ENCODE measurements around the gene RNF138.
"Not testable (repeated sequence)": the region's sequence is repeated elsewhere in the genome, so short reads cannot be mapped to it uniquely, and the experiment has no call there.

RNF138 gene, protein sequence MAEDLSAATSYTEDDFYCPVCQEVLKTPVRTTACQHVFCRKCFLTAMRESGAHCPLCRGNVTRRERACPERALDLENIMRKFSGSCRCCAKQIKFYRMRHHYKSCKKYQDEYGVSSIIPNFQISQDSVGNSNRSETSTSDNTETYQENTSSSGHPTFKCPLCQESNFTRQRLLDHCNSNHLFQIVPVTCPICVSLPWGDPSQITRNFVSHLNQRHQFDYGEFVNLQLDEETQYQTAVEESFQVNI

DNA sequence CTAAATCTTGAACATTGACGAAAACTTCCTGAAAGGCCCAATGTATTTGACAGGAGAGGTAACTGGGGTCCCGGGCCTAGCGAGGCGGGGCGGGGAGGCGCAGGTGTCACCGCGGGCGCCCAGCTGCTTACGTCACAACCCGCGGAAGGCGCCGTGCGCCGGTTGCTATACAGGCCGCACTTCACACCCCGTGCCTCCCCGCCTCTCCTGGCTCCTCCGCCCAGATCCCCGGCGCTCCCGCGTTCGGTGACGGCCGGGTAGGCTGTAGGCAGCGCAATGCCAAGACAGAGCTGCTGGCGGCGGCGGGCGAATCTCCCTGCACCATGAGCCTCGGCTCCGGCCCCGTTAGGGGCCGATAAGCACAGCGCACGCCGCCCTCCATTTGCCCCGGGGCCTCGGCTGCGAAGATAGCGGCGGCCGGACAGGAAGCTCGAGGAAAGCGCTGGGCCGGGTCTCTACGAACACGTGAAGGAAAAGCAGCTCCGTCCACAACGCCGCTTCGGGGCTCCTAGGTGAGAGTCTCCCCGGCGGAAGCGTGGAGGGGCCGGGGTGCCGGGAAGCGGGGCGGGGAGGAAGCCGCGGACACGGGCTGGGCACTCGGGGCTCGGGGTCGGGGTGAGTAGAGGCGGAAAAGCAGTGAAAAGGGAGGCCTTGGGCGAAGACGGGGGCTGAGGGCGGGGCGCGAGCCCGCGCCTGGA, at the start of gene RNF138:
Gene RNF138, plus strand, starts transcription at position 151 of the 698 bp plus-strand sequence. CDS start 903 bp downstream, outside the sequence.
- DNase-seq, result peak; percentile 78

DNA sequence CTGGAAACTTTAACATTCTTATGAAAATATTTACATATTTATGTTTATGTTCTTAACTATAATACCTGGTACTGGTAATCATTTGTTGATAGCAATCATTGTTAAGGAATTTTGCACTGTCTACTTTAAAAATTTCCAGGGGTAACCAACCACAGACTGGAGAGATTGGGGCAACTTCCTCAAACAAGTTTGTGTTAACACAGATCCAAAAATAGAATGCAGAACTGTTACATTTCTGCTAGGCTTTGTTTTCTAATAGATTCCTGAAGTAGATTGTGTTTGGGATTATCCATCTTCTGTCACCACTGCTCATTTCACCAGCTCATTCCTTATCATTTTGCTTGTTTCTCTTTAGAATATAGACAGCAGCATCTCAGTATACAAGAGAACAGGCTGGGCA, 49.3 kb upstream of the RNF138 start:
- DNase-seq, result no peak

DNA sequence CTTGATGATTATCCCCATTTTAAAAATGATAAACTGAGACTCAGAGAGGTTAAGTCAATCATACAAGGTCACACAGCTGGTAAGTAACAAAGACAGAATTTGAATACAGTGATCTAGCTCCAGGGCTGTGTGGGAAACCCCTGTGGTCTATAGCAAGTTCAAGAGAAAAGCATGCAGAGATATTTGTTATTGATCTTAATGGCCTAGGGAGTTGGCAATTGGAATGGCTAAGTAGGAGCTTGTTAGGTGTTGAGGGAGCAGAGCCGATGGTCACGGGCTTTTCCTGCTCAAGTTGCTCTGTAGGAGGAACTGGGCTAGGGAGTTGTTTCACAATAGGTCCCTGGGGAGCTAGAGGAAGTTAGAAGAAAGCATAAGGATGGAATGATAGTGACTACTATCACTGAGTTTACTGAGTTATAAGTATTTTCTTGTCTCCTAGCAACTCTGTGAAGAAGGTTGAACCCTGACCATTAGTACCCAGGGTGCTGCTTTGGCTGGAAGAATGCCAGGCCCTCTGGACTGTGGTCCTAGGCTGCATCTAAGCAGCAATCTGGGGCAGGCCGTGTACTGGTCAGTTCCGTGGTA, 43.1 kb upstream of the RNF138 start:
- no peak for DNase-seq

DNA sequence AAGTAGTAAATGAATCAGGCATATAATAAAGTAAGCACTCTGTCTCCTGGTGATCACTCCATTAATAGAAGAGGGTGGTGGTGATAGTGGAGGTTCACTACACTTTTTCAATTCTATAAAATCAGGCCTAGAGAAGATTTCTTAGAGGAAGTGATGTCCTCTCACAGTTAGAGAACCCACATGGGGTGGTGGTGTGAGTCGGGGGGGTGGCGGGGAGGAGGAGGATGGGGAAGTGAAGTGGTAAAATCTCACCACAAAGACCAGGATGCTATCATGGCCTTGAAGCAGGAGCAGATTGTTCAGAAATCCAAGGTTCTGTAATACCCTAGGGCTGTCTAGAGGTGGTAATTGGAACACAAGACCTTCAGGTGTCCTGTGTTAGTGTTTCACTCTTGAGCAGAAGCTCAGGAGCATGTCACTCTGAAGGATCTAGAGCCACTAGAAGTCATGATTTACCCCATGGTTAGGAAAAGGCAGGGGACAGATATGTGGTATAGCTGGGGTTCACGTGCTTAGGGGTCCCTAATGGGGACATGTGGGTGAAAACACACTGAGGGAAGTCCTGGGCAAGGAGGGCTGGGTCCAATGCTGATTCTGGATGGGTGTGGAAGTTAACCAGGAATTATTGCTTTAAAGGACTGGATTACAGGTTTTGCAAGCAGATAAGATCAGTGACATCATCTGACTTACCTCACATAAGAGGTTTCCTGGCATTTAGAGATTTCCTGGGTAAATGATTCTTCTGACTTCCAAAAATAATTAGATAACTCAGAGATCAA, 42.1 kb upstream of the RNF138 start:
- no peak for DNase-seq

DNA sequence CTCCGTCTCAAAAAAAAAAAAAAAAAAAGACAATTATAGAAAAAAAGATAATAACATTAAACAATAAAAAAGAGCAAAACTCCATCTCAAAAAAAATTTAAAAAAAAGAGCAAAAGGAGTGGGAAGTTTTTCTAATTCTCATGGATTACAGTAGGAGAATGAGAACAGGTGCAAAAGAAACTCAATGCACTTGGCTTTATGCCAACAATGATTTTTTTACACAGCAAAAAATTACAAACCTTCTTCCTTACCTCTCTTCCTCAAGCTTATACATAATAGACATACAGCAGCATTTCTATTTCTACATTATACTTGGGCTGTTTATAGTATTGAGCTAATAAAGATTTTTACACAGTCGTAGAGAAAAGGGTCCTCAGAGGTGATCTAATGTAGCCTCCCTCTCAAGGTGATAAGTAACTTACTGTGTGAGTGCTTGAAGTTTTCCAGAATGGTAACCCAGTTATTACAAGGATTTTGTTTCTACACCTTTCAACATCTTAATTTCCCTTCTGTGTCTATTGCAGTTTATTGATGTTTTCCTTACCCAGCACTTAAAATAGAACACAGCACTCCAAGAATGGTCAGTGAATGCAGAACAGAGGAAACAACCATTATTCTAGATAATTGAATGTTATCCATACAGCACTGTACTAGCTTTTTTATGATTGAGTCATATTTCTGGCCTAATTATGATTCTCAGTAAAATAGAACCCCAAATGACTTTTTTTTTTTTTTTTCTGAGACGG, 34.9 kb upstream of the RNF138 start:
- DNase-seq, result no peak

DNA sequence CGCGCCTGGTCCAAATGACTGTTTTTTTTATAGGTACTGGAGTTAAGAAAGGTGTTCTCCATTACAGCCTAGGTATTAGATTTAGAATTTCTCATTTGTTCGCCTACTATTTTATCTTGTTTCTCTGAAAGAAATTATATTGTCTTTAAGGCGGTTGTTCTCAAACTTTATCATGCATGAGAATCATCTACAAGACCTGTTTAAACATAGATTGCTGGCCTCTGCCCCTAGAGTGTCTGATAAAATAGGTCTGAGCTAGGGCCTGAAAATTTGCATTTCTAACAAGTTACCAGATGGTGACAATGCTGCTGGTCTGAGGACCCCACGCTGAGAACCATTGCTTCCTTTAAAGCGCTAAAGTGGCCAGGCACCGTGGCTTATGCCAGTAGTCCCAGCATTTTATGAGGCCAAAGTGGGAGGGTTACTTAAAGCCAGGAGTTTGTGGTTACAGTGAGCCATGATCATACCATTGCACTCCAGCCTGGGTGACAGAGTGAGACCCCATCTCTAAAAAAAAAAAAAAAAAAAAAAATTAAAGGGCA, 34.0 kb upstream of the RNF138 start:
- DNase-seq, result no peak

DNA sequence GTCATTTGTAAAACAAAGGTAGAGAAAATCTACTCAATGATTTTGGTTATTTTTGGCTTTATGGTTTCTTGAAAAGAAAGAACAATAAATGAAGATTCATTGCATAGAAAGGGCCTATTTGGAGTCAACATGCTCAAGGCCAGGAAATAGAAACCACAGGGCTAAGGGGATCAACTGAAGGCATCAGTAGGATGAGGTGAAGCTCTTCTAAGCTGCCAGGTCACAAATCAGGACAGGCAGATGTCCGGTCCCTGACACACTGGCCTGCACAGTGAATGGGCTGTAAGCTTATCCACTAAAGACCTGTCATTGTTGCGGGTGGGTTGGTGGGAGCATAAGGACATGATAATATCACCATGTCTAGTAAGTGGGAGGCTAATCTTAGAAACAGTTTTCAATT, 31.6 kb upstream of the RNF138 start:
- no peak for DNase-seq

DNA sequence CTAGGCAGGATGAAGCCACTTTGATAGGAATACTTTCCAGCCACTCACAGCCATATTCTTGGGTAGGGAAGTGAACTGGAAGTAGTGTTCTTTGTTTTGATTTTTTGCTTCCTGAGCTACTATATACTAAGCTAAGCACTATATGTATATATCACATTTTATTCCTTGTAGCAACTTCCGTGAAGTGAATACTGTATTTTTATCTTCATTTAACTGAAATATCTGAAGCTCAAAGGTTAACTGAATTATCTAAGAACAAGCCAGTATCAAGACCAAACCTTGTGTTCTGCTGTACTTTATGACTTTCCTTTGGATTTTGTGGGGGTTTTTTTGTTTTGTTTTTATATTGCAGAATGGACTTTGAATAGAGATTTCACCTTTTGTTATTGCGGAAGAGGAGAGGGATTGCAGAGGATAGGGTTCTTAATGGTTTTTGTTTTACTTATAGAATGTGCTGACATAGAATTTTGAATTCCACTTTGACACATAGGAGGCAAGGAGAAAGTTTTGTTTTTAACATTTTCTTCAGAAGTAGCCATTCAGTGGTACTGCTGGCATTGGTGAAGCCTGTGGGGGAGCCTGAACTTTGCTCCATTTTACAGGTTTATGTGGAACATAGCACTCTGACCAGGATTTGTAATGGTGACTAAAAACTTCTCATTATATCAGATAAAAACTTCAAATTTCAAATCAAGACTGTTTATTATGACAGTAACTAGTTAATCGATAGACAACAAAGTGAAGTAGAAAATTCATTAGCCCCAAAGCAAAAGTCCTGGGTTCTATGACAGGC, 24.1 kb upstream of the RNF138 start:
- no peak for DNase-seq

DNA sequence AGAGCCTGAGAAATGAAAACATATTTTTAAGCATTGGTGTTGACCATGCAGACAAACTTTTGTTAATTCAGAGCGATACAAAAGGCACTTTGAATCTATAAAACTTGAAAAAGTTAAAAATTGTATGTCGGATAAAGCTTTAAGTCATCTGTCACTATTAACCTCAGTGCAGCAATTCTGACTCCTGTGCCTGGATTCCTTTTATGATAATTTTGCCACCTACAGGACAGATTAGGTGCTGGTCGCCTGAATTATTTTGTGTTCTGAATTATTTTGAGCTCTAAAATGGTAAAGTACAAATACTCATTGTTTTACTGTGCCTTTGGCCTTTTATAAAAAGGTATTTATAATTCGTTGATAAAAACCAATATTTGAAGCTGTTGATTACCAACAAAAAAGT, 19.4 kb upstream of the RNF138 start:
- DNase-seq, result no peak

DNA sequence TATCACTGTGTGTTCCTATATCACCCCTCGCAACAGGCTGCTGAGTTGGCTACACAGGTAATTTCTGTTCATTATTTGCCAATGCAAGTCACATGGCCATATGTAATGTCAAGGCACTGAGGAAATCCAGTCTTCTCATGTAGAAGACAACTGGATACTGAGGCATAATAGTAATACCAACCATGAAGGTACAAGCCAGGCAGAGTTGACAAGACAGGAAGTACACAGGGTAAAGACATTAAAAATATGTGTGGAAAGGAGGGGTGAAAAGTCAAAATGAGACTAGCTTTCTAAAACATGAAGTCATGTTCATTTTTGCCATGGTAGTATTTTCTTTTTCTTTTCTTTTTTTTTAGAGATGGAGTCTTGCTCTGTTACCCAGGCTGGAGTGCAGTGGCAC, 17.5 kb upstream of the RNF138 start:
- DNase-seq, result no peak

DNA sequence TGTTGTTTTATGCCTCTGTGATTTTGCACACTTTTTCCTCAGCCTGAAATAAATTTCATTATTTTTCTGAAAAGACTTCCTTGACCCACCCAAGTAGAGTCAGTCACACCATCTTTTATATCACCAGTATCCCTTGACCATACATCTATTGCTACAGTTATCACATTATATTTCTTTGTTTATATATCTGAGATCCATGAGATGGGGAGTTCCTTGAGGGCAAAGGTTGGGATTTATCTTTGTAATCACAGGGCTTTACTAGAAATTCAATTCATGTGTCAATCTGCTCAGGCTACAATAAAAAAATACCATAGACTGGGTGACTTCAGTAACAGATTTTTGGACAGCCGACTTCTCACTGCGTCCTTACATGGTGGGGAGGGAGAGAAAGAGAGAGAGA, 12.8 kb upstream of the RNF138 start:
- no peak for DNase-seq

DNA sequence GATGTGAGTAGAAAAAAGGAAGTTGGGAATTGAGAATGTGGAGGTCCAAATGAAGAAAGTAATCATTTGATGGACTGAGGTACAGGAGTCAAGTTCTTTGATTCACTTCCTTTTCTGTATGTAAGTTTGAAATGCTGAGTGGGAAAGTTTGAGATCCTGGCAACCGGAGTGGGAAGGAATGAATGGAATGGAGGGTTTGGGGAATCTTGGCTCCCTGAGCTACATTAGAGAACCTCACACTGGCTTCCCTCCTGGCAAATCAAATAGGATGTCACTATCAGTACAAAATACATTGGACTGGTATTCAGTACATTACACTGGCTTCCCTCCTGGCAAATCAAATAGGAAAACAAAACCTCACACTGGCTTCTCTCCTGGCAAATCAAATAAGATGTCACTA, 9.8 kb upstream of the RNF138 start:
- no peak for DNase-seq

DNA sequence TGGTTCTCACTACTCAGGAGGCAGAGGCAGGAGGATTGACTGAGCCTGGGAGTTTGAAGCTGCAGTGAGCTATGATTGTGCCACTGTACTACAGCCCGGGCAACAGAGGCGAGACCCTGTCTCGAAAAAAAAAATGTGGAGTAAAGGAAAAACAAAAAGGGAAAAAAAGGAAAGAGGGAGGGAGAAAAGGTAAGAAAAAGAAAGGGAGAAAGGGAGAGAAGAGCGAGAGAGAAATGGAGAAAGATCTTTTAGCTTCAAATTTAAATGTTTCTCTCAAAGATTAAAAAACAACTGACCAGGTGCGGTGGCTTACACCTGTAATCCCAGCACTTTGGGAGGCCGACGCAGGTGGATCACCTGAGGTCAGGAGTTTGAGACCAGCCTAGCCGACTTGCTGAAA, 7.9 kb upstream of the RNF138 start:
- DNase-seq, result no peak

DNA sequence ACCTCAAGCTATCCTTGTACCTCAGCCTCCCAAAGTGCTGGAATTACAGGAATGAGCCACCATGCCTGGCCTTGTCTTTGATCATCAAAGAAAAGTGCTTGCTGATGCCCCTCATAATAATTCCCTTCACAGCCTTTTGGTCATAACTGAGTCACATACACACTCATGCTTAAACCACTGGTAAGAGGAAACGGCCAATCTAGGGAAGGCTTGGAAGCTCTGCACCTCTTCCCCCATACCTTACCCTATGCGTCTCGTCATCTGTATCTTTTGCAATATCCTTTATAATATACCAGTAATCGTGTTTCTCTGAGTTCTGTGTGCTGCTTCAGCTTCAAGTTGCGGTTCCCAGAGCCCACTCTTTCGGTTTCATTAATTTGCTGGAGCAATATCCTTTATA, 4.8 kb upstream of the RNF138 start:
- no peak for DNase-seq

DNA sequence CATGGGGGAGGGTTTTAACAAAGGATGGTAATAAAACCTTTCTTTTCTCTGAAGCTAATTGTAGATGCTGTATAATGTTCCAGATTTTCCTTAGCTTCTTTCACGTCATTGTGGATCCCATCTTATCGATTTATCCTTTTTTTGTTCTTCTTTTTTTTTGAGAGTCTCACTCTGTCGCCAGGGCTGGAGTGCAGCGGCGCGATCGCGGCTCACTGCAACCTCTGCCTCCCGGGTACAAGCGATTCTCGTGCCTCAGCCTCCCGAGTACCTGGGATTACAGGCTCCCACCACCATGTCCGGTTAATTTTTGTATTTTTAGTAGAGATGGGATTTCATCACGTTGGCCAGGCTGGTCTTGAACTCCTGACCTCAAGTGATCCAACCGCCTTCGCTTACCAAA, 843 bp upstream of the RNF138 start:
- not testable (repeated sequence) for DNase-seq

DNA sequence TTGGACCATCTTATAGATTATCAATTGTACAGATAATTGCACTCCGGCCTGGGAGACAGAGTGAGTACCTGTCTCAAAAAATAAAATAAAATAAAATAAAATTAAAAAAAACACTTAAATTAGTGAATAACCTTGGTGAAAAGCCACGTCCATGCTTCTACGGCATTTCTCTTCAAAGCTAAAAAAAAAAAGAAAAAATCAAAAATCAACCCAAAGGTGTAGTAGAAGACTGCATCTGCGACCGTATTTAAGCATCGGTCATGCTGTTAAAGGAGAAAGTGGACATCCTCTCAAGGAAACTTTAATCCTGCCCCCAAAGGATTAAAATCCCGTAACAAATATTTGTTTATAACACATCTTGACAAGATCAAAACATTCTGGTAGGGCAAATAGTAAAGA, 350 bp upstream of the RNF138 start:
- no peak for DNase-seq

DNA sequence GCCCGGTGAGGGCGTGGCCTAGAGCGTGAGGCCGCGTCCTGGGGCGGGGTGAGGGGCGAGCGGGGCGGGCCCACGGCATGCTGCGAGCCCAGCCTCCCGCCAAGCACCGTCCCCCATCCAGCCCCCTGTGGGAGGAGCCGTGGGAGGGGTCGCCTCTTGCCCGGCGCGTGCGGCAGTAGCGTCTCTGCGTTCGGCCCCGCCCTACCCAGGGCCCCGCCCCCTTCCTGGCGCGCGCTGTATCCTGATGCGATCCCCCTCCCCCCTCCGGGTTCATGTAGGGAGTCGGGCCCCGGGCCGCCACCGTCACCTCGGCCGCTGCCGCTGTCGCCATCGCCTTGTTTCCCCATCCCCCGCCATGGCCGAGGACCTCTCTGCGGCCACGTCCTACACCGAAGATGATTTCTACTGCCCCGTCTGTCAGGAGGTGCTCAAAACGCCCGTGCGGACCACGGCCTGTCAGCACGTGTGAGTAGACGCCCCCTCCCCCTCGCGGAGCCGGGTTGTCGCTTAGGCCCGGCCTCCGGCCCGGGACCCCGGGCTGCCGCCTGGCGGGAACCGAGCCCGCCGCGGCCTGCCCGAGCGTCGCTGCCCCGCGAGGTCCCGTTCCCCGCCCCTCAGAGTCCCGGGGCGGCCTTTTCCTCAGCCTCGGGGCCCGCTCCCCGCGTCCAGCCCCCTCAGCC, 888 bp downstream of the RNF138 start:
- peak; percentile 99 for DNase-seq

DNA sequence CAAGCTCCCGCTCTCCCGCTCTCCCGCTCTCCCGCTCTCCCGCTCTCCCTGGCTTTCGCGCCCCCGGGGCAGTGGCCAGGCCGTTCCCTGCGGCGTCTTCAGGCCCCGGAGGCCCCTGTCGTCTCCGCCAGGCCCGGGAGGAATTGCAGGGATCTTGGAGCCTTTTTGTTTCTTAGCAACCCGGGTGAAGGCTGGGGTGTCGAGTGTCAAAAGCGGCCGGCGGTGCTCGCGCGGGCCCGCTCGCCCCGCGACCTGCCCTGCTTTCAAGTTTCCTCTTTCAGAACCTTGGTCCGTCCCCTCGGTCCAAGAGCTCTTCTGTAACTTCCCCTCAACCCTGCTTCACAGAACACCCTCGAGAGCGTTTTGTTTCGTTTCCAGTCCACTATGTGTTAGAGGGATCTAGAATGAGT, 1.4 kb downstream of the RNF138 start:
- DNase-seq, result peak; percentile 17

DNA sequence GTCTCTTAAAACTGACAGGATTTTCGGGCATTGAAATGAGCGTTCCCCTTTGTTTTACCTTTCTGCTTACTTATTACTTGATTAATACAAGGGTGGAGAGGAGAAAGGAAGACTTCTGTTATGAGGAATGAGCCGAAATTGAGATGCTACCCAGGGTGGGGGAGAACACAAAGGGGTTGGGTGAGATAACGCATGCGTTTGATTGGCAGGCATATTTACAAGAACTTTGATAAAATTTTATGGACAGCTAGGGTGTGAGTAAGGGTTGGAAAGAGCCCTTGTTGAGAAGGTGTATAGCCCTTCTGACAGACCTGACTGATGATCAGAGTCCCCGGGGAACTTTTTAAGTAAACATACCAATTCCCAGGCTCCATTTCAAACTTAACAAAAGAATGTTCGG, 1.8 kb downstream of the RNF138 start:
- DNase-seq, result no peak

DNA sequence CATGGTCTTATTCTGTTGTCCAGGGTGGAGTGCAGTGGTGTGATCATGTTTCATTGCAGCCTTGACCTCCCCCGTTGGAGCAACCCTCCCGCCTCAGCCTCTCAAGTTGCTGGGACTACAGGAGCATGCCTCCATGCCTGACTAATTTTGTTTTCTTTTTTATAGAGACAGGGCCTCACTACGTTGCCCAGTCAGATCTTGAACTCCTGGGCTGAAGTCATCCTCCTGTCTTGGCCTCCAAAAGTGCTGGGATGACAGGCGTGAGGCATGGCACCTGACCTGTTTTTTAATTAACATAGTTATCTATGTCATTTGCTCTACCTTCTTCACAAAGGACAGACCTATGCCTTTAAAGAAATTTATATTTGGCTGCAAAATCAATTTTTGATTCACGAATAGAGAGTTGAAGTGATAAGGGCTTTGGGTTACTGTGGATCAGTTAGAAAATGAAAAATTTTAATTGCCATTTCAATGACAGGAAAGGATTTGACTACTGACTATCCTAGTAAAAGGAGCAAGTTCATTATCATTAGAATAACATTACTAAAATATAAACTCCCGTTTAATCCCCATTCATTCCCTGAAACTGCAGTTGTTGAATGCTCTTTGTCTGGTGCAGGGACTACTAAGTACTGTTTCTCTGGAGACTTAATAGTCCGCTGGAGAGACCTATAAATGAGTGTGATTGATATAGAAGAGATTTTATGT, 3.7 kb downstream of the RNF138 start:
- DNase-seq, result no peak

DNA sequence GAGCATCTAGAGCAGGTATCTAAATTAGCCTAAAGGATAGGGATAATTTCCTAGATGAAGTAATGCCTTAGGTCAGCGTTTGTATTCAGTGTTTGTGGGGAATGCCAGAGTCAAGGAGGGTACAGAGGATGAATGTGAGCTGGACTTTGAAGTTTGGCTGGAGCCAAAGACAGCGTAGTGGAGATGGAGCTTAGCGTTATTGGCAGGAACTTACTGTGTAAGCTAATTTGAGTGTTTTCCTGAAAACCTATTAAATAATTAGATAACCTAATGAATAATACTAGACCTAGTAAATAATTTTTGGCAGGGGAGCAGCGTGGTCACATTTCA, 4.2 kb downstream of the RNF138 start:
- DNase-seq, result no peak

Measured in activated CD4-positive, alpha-beta T cell treated with anti-CD3 and anti-CD28 coated beads for 1 hour (primary cell).